GM12892 (cell line): ENCODE results near the gene TBC1D17.

Experiments used
- POLR2A ChIP-seq: IDR thresholded peaks from 2 replicates; pipeline ENCODE4 v1.6.1; 2011; ENCODE audit warnings: low read depth, low read length, control low read depth
- POLR2AphosphoS5 ChIP-seq: IDR thresholded peaks from 2 replicates; pipeline ENCODE4 v1.6.1; 2011; ENCODE audit warnings: low read depth, low read length, control low read depth
- TAF1 ChIP-seq: IDR thresholded peaks from 2 replicates; pipeline ENCODE4 v1.6.1; 2011; ENCODE audit warnings: low read depth, mild to moderate bottlenecking, control low read depth, low read length, borderline replicate concordance

- no peak for TF ChIP-seq POLR2A
- TF ChIP-seq POLR2AphosphoS5: no peak
- TF ChIP-seq TAF1: no peak
These were observed 41.1 kb upstream of the TBC1D17 start for GRCh38 chr19:49836176-49837008.
